Anterior cingulate cortex (tissue), 58 donors: ENCODE measurements around the gene RNFT2.
A peak's percentile ranks its signal among the peaks of the same experiment; 100 is the strongest.

Experiments used
- DNase-seq, 58 donors: peaks; one replicate each; lab custom pipeline; 2025; lab: John Stamatoyannopoulos, UW

RNFT2 gene

DNA sequence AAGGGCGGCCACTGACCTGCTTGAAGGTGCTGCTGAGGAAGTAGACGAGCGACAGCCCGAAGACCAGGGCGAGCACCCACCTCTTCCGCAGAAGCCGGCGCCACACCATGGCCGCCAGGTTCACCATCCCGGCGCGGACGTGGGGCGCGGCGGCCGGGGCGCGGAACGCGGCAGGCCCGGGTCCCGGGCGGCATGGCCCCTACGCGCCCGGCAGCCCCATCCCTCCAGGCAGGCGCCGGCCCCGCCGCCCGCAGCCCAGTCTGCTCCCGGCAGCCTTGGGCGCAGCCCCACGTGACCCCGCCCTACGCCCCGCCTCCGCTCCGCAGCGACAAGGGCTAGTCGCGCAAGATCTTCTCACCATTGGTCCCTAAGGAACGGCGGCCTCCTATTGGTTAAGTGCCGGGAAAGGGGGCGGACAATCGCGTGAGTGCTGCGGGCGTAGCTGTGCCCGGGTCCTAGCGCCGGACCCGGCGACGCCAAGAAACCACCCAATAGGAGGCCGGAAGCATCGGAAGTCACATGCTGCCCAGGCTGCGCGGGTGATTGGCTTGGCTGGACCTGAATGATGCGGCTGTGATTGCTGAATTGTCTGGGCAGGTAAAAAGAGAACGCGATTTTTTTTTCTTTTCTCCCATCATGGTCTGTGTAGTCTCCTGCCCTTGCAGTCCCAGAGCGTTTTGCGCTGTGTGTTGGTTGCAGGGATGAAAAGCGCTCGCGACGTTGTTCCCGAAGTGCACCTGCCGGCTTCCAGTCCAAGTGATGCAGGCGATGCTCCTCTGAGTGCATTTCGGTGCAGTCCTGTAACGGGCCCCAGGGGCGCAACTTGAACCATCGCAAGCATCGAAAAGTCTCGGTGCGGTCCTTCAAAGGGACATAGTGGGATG lies at the start of gene RNFT2, which contains the start of gene SPRING1:
RNFT2 (plus strand) TSS at position 542 of the 884 bp plus-strand sequence. CDS start 2,183 bp downstream, outside the sequence.
SPRING1 (minus strand) TSS at position 296 of the 884 bp plus-strand sequence; CDS start at position 127, 169 bp downstream.
- peak; percentile 95 to 100 (median 99) for DNase-seq

DNA sequence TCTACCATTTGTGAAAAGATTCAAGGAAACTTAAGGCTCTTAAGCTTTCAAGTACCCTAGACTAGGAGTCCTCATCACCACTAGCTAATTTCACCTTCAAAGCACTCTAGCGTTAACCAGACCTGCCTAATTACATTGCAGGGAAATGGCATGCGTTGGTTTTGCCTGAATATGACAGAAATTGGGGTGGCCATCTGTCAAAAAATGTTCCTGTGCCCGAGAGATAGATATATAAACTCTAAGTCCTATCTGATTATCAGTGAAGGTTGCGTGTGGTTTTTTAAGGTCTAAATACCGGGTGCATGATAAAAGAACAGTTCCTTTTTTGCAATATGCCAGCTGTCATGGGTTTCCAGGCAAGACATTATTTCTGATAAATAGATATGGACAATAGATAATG lies 48.6 kb upstream of the RNFT2 start:
- no peak for DNase-seq

- DNase-seq: no peak
These were observed 48.0 kb upstream of the RNFT2 start for GRCh38 chr12:116689979-116690744.

GRCh38 chr12:116691205-116691604 lies 46.9 kb upstream of the RNFT2 start:
- DNase-seq: no peak

- DNase-seq: no peak
These were observed 46.5 kb upstream of the RNFT2 start for GRCh38 chr12:116691636-116692035.

DNA sequence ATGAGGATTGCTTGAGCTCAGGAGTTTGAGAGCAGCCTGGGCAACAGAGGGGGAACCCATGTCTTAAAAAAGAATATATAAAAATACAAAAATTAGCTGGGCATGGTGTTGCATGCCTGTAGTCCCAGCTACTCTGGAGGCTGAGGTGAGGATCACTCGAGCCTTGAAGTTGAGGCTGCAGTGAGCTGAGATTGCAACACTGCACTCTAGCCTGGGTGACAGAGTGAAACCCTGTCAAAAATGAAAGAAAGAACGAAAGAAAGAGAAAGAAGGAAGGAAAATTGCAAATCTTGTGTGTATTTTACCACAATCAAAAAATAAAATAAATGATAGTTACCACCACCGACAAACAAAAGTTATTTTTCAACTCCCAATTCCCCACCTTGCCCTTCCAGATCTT lies 45.5 kb upstream of the RNFT2 start:
- DNase-seq: no peak

DNA sequence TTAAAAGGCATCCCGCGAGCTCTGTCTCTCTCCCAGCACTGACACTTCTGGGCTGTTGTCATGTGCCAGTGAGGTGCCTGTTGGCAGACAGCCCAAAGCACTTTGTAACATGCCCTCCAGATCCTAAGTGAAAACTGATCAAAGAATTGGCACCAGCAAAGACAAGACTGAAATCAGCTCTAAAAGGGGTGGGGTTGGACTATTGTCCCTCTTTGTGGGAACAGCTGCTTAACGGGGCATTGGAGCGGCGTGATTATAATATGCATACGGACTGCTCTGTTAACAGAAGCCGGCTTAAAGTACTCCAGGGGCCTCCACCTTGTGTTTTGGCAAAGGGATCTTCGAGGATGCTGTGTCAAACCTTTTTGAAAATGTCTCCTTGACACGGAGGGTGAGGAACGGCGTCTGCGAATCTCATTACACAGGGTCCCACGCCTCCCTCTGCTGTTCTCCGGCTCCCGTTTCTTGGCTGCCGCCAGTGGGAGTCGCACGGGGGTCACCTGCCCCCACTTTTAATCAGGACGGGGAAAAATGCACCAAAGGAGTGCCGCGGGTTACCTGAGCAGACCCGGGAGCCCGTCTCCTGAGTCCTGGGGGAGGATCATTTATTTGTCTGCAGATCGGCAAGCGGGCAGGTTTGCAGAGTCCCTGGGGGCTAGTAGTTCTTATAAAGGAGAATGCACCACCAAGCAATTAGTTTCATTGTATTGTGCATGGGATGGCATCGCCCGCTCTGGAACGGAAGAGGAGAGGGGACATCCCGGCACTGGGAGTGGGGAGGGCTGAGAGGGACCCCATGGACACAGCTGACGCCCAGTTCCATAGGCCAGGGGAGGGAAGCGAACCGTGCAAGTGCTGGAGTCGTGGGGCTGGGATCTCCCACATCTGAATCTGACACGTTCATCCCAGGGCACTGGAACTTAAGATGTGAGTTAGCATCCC lies 44.6 kb upstream of the RNFT2 start:
- DNase-seq: peak in 2 of 58 donors; percentile 7 to 41

DNA sequence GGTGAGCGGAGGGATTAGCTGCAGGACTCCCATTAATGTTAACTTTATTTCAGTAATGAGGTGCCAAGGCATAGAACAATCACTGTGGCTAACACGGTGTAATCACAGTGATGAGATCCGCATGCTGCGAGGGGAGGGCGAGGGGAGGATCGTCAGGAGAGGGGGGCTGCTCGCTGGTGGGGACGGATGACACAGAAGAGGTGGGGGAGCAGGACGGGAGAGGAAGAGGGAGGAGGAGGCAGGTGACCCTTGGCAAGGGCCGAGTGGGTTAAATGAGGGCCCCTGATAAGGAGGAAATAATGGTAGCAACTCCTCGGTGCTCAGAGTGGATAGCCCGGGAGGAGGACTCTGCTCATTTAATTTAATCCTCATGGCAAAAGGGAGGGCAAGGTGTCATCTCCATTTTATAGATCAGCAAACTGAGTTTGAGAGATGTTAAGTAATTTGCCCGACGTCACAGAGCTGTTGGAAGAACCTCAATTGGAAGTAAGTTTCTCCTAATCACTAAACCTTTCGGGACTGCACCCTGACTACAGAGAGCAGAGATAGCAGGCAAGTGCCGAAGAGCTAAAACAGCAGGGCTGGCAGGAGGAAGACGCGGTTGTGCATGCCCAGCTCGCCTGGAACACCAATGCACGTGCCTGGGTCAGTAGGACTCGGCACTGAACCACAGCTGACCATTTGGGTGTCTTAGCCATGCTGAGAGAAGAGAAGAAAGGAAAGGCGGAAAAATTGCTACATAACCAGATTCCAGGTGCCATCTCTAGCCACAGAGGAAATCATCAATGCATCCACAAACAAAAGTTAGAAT lies 43.3 kb upstream of the RNFT2 start:
- DNase-seq: no peak

DNA sequence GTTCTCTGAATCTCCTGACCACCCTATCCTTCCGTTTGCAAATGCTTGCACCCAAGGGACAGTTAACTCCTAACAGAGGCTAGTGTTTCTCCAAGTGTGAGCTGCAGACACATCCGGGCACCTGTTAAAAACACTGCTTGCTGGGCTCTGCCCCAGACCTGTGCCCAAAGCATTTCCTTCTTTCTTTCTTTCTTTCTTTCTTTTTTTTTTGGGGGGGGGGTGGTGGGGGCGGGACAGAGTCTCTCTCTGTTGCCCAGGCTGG lies 42.7 kb upstream of the RNFT2 start:
- no peak for DNase-seq

DNA sequence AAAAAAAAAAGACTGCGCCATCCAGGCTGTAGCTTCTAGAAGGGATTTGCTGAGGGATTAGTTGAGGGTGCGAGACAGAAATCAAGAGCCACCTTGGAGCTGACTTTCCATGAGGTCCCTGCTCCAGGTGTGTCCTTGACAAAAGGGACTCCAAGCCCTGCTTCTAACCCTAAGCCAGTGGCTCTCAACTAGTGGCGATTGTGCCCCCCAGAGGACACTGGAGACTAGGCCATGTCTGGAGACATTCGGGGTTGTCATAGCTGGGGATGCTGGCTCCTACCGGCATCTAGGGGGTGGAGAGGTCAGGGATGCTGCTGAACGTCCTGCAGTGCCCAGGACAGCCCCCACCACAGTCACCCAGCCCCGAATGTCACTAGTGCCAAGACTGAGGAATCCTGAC lies 40.8 kb upstream of the RNFT2 start:
- DNase-seq: peak in 4 of 58 donors; percentile 5 to 16 (median 8)

DNA sequence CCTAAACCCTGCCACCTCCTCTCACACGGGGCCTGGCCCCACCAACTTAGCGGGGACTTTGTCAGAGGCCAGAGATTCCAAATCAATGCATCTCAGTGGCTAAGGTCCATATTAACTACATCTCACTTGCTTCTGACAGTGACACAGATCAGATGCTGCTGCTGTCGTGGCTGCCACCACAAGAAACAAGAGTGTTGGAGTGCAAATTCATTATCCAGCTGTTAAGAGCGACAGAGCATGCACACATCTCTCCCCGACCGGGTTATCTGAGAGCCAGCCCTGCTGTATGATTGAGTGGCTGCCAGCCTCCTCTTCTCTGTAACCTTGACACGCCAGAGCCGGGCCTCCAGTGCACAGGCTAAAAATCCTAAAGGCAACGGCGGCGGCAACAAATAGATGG lies 40.4 kb upstream of the RNFT2 start:
- DNase-seq: no peak

DNA sequence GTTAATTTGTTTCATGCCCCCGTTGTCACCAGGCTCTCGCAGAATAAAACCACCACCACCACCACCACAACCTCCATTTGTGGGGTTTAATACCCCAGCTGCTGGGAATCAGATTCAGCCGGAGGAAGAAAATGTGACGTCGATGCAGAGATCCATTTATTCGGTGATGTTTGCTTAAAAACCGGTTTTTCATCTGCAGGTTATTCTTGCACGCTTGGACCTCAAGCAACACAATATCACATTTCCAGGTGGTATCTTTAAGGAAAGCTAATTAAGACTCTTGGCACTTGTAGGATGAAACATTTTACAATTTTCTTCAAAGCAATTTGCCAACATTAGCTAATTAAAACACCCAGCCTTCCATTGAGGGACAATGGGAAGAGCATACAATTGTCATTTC lies 40.0 kb upstream of the RNFT2 start:
- no peak for DNase-seq

DNA sequence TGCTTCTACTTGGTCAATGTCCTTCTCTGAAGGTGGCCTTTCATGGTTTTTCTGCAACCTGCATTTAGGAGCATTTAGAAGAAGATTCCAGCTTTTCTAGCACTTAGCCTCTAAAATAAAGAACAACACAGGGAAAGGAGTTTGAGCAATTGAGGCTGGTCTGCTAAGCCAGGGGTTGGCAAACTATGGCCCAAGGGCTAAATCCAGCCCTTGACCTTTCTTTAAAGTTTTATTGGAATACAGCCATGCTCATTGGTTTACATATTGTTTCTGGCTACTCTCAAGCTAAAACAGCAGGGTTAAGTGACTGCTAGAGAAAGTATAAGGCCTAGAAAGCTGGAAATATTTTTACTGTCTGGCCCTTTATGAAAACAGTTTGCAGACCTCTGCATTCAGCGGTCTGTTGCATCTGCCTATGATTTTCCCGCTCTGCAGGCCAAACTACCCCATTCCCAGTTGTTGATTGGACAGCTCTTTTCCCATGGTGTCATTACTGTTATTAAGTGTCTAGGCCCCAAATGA lies 39.5 kb upstream of the RNFT2 start:
- no peak for DNase-seq

GRCh38 chr12:116700066-116700465 lies 38.0 kb upstream of the RNFT2 start:
- no peak for DNase-seq

DNA sequence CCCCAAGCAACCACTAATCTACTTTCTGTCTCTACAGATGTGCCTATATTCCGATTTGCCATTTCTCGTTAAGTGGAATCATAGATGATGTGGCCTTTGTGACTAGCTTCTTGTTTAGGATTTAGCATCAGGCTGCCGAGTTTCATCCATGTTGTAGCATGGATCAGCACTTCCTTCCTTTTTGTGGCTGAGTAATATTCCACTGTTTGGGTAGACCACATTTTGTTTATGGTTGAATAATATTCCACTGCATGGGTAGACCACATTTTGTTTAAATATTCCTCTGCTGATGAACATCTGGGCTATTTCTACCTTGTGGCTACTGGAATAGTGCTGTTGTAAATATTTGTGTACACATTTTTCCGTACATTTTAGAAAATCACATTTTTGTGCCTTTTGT lies 36.7 kb upstream of the RNFT2 start:
- DNase-seq: no peak

- DNase-seq: peak in 51 of 58 donors; percentile 3 to 78 (median 45)
These were observed 34.8 kb upstream of the RNFT2 start for GRCh38 chr12:116703214-116703795.

- no peak for DNase-seq
These were observed 30.4 kb upstream of the RNFT2 start for GRCh38 chr12:116707751-116708150.

DNA sequence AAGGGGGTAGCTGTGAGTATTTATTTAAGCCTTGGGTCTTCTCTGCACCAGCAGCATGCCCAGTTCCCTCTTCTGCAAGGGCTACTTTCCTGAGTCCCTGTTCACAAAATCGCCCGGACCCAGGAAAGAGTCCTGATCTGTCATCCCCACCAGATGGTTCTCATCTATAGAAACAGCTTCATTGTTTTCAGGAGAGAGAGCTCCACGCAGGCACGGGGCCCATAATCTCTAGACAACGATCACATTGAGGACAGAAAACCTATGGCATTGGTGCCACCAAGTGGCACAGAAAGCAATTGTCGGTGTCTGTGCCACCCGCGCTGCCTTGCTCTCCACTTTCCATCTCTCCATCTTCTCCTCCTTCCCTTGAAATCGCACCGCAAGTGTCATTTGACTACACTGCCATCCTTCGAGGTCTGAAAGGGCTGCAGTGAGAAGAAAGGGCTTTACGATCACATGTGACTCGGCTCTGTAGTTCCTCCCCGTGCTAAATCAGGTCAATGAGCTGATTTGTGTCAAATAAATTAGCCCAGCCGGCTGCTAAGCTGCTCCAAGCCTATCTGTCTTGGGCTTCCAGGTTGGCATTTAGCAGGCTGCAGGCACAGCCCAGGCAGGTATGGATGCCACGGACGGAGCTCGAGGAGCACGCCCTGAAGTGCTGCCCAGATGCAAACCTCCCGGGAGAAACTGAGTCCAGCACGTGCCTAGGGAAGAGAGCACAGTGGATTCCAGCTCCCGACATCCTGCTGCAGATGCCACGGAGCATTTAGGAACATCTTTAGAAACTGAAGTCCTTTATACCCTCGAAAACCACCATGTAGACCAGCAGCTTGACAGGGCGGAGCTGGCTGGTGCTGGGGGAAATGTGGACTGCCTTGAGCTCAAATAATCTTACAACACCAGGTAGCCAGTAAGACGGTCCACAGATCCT lies 29.0 kb upstream of the RNFT2 start:
- DNase-seq: peak in 57 of 58 donors; percentile 22 to 93 (median 77)
